Measurements from ENCODE around the gene TRPM6.
A peak's percentile ranks its signal among the peaks of the same experiment; 100 is the strongest.
"Not testable (repeated sequence)": the region's sequence is repeated elsewhere in the genome, so short reads cannot be mapped to it uniquely, and the experiment has no call there.

TRPM6 gene

GRCh38 chr9:74856989-74857388 lies 30.7 kb downstream of the TRPM6 start:
- DNase-seq (ENCODE audit: low read depth), result no peak

DNA sequence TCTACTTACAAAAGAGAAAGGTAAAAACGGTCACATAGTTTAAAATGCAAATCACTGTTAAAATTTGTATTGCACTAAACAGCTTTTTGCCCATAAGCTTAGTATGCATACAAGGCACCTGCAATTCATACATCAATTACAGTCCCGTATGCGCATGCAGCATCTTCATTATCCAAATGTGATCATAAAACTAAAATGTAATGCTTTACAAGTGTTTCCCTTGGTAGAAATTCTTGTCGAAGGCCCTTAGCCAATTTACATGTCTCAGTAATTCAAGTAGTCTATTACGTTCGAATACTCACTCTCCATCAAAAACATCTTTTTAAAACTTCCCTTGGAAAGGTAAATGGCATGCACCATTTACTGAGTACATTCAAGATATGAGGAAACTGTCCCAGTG lies 32.6 kb downstream of the TRPM6 start:
- DNase-seq (ENCODE audit: low read depth), result no peak

DNA sequence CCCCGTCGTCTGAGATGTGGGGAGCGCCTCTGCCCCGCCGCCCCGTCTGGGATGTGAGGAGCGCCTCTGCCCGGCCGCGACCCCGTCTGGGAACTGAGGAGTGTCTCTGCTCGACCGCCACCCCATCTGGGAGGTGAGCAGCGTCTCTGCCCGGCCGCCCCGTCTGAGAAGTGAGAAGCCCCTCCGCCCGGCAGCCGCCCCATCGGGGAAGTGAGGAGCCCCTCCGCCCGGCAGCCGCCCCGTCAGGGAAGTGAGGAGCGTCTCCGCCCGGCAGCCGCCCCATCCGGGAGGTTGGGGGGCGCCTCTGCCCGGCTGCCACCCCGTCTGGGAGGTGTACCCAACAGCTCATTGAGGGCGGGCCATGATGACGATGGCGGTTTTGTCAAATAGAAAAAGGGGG lies 34.7 kb downstream of the TRPM6 start:
- not testable (repeated sequence) for DNase-seq (ENCODE audit: low read depth)

DNA sequence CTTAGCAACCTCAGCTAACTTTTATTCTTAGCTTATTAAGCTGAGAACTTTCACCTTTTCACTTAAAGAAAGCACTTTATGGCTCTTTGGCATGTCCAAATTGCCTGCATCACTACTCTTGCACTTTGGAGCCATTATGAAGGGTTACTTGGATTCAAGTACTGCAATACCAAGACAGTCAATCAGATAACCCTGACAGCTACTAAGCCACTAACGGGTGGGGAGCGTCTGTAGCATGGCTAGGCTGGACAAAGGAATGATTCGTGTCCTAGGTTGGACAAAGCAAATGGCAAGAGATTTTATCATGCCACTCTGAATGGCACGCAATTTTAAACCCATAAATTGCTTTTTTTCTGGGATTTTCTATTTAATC lies 39.6 kb downstream of the TRPM6 start:
- no peak for DNase-seq (ENCODE audit: low read depth)

GRCh38 chr9:74847478-74848152 lies 40.1 kb downstream of the TRPM6 start:
- DNase-seq (ENCODE audit: low read depth), result no peak

DNA sequence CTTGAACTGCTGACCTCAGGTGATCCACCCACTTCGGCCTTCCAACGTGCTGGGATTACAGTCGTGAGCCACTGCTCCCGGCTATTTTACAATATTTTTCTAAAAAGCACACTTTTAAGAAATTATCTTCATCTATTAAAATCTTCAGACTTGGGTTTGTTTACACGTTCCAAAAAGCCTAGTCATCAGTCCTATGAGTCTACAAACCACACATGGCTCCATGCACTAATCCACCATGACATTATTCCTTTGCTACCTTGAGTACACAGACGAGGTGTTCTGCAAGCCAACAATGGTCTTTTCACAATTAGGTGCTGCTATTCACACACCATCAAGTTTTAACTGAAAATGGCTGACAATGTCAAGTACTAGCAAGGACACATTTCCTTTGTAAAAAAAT lies 41.0 kb downstream of the TRPM6 start:
- no peak for DNase-seq (ENCODE audit: low read depth)

DNA sequence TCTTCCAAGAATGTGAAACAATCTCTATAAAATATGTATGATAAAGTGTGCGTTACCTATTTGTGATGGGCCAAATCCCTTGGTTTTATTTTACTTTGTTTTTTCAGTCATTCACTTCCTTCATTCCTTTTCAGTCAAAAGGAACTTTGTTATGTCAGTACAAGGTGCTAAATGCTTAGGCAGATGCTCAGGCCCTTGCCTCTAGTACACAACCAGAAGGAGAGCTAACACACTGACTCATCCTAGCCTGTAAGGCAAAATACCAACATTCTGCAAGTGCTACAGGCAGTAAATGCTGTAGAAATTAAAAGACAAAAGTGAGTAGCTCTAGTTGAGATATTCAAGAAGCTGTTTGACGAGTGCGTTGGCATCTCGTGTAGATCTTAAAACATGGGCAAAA lies 49.4 kb downstream of the TRPM6 start:
- no peak for DNase-seq (ENCODE audit: low read depth)

GRCh38 chr9:74824654-74825053 lies 63.1 kb downstream of the TRPM6 start:
- no peak for DNase-seq (ENCODE audit: low read depth)

GRCh38 chr9:74821636-74822035 lies 66.1 kb downstream of the TRPM6 start:
- no peak for DNase-seq (ENCODE audit: low read depth)

DNA sequence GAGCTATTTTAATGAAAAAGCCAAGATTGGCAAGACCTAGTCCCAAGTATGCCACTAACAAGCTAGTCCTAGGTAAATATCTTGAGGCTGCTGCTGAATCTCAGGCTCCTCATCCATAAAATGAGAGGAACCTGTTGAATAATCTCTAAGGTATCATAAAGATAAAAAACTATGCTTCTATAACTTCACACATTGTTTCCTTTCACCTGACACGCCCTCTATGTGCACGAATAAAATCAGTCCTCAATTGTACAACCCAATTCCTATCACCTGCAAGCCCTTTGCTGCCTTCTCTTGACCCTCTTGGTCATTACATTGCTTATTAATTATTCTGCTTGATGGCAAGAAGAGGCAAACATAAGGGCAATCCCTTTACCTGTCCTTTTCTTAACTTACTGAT lies 69.9 kb downstream of the TRPM6 start:
- no peak for DNase-seq (ENCODE audit: low read depth)

GRCh38 chr9:74817281-74817810 lies 70.4 kb downstream of the TRPM6 start:
- DNase-seq (ENCODE audit: low read depth), result no peak

DNA sequence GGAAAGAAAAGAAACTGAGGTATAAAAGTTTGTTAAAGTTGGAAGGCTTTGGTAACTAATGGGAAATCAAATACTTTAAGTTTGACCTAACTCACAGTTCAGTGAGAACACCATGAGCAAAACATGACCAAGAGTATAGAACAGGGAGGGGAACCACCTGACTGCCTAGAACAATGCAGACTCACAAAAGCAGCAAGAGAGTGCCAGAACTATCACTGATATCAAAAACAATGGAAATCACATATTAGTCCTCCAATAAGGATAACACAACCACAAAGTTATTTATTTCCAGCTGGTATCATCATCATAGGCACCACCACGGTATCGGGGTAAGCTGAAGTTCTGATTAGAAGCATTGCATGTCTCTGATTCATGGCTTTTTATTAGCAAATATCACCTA lies 77.5 kb downstream of the TRPM6 start:
- DNase-seq (ENCODE audit: low read depth), result no peak

DNA sequence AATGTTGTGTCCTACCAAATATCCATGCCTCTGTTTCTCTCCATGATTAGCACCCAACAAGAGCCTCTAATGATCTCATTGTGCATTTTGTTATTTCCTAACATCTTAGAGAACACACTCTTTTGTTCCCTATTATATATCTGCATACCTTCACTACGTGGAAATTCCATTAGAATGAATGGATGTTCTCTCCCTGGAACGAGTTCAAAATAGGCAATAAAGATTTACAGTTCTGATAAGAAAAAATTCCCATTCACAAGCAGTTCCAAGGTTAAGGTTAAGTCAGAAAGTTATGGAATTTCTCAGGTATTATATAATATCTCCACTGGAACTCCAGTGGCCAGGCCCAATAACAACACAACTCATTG lies 83.7 kb downstream of the TRPM6 start:
- no peak for DNase-seq (ENCODE audit: low read depth)

GRCh38 chr9:74803376-74804017 lies 84.2 kb downstream of the TRPM6 start:
- DNase-seq (ENCODE audit: low read depth), result no peak

DNA sequence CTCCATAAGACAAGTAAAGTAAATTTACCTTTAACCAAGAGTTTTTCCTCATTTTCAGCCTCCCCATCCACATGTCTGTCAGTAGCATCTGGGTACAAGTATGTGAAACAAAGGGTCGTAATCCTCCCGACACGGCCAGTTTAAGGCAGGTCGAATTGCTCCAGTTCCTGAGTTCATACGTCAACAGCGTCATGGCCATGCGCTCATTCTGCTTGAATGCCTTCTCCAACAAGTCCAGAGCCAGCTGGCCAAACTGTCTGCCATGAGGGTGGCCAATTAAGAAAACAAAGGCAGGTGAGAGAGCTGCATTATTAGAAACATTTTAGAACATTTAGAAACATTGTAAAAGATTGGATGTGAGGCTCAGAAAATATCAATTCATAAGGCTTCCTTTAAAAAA lies 87.5 kb downstream of the TRPM6 start:
- DNase-seq (ENCODE audit: low read depth), result no peak

DNA sequence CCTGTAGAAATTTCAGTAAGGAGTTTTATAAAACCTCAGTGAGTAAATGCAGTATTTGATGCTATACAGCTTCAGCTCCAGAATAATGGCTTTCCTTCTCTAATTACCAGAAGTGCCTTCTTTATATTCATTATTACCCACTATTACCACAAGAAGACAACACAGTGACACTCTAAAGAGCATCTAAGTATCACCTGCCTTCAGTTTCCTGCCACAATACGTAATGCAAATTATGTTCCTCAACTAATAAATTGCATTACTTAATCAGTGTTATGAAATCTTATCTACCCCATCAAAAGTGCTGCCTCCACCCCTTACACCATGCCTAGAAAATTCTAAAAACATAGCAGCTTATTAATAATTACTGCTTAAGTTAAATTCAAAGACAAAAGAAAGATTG lies 91.9 kb downstream of the TRPM6 start:
- no peak for DNase-seq (ENCODE audit: low read depth)

GRCh38 chr9:74795081-74795480 lies 92.6 kb downstream of the TRPM6 start:
- DNase-seq (ENCODE audit: low read depth), result no peak

DNA sequence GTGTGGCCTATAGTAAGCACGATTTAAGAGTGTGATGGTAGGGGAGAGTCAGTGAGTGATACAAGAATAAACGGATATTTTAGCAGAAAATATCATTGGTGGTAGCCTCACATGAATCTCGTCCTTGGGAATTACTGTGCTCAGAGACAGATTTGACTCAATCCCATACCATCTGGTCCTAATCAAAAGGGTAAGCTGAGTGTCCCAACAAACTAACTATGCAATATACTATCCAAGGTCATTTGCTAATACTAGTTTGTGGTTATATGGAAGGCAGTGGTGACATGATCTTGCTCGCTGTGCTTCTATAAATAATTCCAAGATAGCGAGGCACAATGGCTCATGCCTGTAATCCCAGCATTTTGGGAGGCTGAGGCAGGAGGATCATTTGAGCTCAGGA lies 103.2 kb downstream of the TRPM6 start:
- no peak for DNase-seq (ENCODE audit: low read depth)

DNA sequence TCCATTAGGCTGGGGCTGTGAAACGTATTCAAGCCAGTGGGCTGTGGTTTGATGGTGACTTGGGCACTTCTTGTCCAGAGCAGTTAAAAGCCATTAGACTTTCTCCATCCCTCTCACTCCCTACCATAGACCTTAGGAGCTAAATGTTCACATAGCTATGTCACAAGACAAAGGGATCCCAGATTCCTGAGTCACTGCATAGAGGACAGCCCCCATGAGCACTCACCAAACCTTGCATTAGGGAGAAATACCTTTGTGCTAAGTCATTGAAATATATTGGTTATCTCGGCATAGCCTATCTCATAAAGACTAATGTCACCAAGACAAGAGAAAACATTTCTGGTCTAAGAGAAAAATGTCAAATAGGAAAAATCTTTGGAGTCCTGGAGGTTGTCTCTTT lies 104.3 kb downstream of the TRPM6 start:
- DNase-seq (ENCODE audit: low read depth), result no peak

GRCh38 chr9:74777136-74777879 lies 110.4 kb downstream of the TRPM6 start:
- peak; percentile 47 for DNase-seq (ENCODE audit: low read depth)

GRCh38 chr9:74775396-74775795 lies 112.3 kb downstream of the TRPM6 start:
- DNase-seq (ENCODE audit: low read depth), result no peak

- peak; percentile 53 for DNase-seq (ENCODE audit: low read depth)
Measured at GRCh38 chr9:74773886-74774479, 113.7 kb downstream of the TRPM6 start.

GRCh38 chr9:74772121-74772520 lies 115.6 kb downstream of the TRPM6 start:
- DNase-seq (ENCODE audit: low read depth), result no peak

All from activated T-cell treated with anti-CD3 and anti-CD28 coated beads for 24 hours (primary cell).